GM12878 (cell line): ENCODE results near the gene RALGPS1. TPM values are rescaled to one million over a fixed set of nuclear protein-coding genes. Genes with fewer than 3 reads are reported as not detected.

Source experiments
- ATAC-seq: fragments of 200-7000 bp; cut with Tn5 transposase; 3 replicates; pipeline ENCODE4 v1.9.1; 2020; ENCODE audit warnings: mild to moderate bottlenecking, moderate library complexity
- BruUV-seq: library from RNA; stranded (reverse); fragments of 400-500 nt; replicated peaks from 2 replicates; lab custom pipeline; 2021; lab: Mats Ljungman, UMichigan
- CTCF ChIA-PET: fragments of 300-600 bp; sonication (Branson Sonifier 250); formaldehyde crosslinking; extraction: SDS; loops from one replicate; lab custom pipeline; 2021; ENCODE audit warnings: inconsistent platforms; lab: Yijun Ruan, JAX
- POLR2A ChIA-PET: fragments of 350-600 bp; formaldehyde crosslinking; extraction: SDS; loops from one replicate; lab custom pipeline; 2021; ENCODE audit warnings: inconsistent platforms; lab: Charles Lee
- RAD21 ChIA-PET: fragments of 300-600 bp; sonication (Branson Sonifier 250); formaldehyde crosslinking; loops from one replicate; lab custom pipeline; 2023; ENCODE audit warnings: antibody characterized with exemption; ENCODE audit not compliant: unreplicated experiment; lab: Charles Lee
- SMC1A ChIA-PET: fragments of 300-600 bp; sonication (Branson Sonifier 250); formaldehyde crosslinking; loops from one replicate; lab custom pipeline; 2023; ENCODE audit not compliant: unreplicated experiment, uncharacterized antibody; lab: Charles Lee
- DNase-seq: peaks from one replicate; pipeline ENCODE4 v3.0.0-alpha.2; 2011; ENCODE audit warnings: low read depth, low spot score
- FAIRE-seq: peaks from 3 replicates; lab custom pipeline; 2011; peaks lifted over from hg19 to GRCh38; lab: Jason Lieb, UNC
- H2AFZ ChIP-seq: 2 replicates; pipeline ENCODE4 v1.6.0; 2011; ENCODE audit warnings: low read depth, low read length, control low read depth; ENCODE audit not compliant: control insufficient read depth
- H3K27ac ChIP-seq: 2 replicates; pipeline ENCODE4 v1.5.1; 2011; ENCODE audit warnings: control low read depth; ENCODE audit not compliant: control insufficient read depth, insufficient read depth
- H3K27me3 ChIP-seq, 2 experiments: replicated peaks in 1 of 2; 2 replicates each; pipeline versions ENCODE4 v1.6.0 to v1.6.1; 2011; ENCODE audit warnings: low read length in 1 of 2; ENCODE audit not compliant: control insufficient read depth in 2 of 2, insufficient read depth in 2 of 2
- H3K36me3 ChIP-seq, 2 experiments: 2 replicates each; pipeline ENCODE4 v1.5.1; 2011; ENCODE audit warnings: low read length in 1 of 2; ENCODE audit not compliant: control insufficient read depth in 2 of 2, insufficient read depth in 2 of 2
- H3K4me1 ChIP-seq: 2 replicates; pipeline ENCODE4 v1.6.1; 2011; ENCODE audit warnings: mild to moderate bottlenecking, low read length, moderate library complexity, mixed read lengths; ENCODE audit not compliant: control insufficient read depth, insufficient read depth
- H3K4me2 ChIP-seq: 2 replicates; pipeline ENCODE4 v1.6.0; 2011; ENCODE audit warnings: control low read depth; ENCODE audit not compliant: control insufficient read depth, insufficient read depth
- H3K4me3 ChIP-seq: fragments of 200-600 bp; sonication (generic); 2 replicates; pipeline ENCODE4 v1.5.1; 2016
- H3K79me2 ChIP-seq: 2 replicates; pipeline ENCODE4 v1.6.0; 2011; ENCODE audit warnings: low read length; ENCODE audit not compliant: control insufficient read depth, insufficient read depth
- H3K9ac ChIP-seq: 2 replicates; pipeline ENCODE4 v1.8.0; 2011; ENCODE audit warnings: low read length, control low read depth, mixed read lengths; ENCODE audit not compliant: control insufficient read depth, insufficient read depth
- H3K9me3 ChIP-seq: replicated peaks from 3 replicates; pipeline ENCODE4 v1.5.1; 2011; ENCODE audit warnings: mild to moderate bottlenecking, low read length; ENCODE audit not compliant: control insufficient read depth, insufficient read depth
- H4K20me1 ChIP-seq: 2 replicates; pipeline ENCODE4 v1.6.0; 2011; ENCODE audit not compliant: control insufficient read depth, insufficient read depth
- BACH1 ChIP-seq: fragments of 450-650 bp; IDR thresholded peaks from 2 replicates; pipeline ENCODE4 v1.6.1; 2017; ENCODE audit warnings: mild to moderate bottlenecking, borderline replicate concordance
- BCL11A ChIP-seq: IDR thresholded peaks from 2 replicates; pipeline ENCODE4 v1.6.1; 2011; ENCODE audit warnings: low read depth, low read length
- CHD1 ChIP-seq: IDR thresholded peaks from 2 replicates; pipeline ENCODE4 v1.6.1; 2012; ENCODE audit warnings: low read depth, low read length, improper control_type of control experiment
- FOXM1 ChIP-seq: IDR thresholded peaks from 2 replicates; pipeline ENCODE4 v1.6.1; 2012; ENCODE audit warnings: low read depth, mild to moderate bottlenecking, inconsistent platforms, low read length, moderate library complexity
- HDAC6 ChIP-seq: fragments of 200-600 bp; sonication (generic); IDR thresholded peaks from one replicate; pipeline ENCODE4 v1.8.0; 2017; ENCODE audit warnings: antibody characterized with exemption; ENCODE audit not compliant: unreplicated experiment
- IKZF1 ChIP-seq: fragments of 450-650 bp; conservative IDR thresholded peaks from 2 replicates; pipeline ENCODE4 v1.6.1; 2017; ENCODE audit warnings: antibody characterized with exemption, mild to moderate bottlenecking
- KAT2A ChIP-seq: conservative IDR thresholded peaks from 2 replicates; pipeline ENCODE4 v1.6.1; 2011; ENCODE audit warnings: low read depth, low read length; ENCODE audit not compliant: control insufficient read depth
- SMAD5 ChIP-seq: IDR thresholded peaks from 2 replicates; pipeline ENCODE4 v1.6.1; 2016; ENCODE audit warnings: antibody characterized with exemption, low read depth
- SRF ChIP-seq, 2 experiments: IDR thresholded peaks; 2 replicates each; pipeline ENCODE4 v1.6.1; 2011; ENCODE audit warnings: low read depth in 2 of 2, low read length in 2 of 2, mild to moderate bottlenecking in 1 of 2, moderate library complexity in 1 of 2
- TAF1 ChIP-seq: IDR thresholded peaks from 2 replicates; pipeline ENCODE4 v1.6.1; 2011; ENCODE audit warnings: mild to moderate bottlenecking, low read depth, low read length, borderline replicate concordance
- TARDBP ChIP-seq: IDR thresholded peaks from 2 replicates; pipeline ENCODE4 v1.6.1; 2016; ENCODE audit warnings: borderline replicate concordance
- YY1 ChIP-seq: IDR thresholded peaks from 2 replicates; pipeline ENCODE4 v1.6.1; 2011; ENCODE audit warnings: low read depth, mild to moderate bottlenecking, low read length
- WGBS: methylation state at CpG from one replicate; pipeline ENCODE4 v1.1.6; 2016; ENCODE audit warnings: low lambda C conversion rate; ENCODE audit not compliant: insufficient replicate concordance, insufficient coverage; ENCODE audit errors: missing lambda C conversion rate; 5-methylcytosine and 5-hydroxymethylcytosine counted together
- in situ Hi-C: fragments of 300-500 bp; cut with MboI; formaldehyde crosslinking; loops from 9 replicates; pipeline ENCODE4 v1.14.3; 2018; ENCODE audit warnings: mixed read lengths
- intact Hi-C: fragments of 100-400 bp; cut with micrococcal nuclease; formaldehyde crosslinking; loops from one replicate; pipeline ENCODE4 v1.14.2; 2022; ENCODE audit not compliant: unreplicated experiment
- polyA plus RNA-seq, 11 experiments: library from polyadenylated mRNA; depleted of rRNA in 4 of 11; unstranded in 6 of 11; stranded (reverse) in 5 of 11; fragments of >200 nt; fragmentation: Nextera tagmentation in 4 of 11; fragmentation: Illumina TruSeq in 1 of 11; extraction: Ambion mirVana in 4 of 11; extraction: Trizol in 1 of 11; gene quantifications; 1 replicate in 1 of 11; 2 replicates in 10 of 11; pipeline versions ENCODE4 v1.2.1 to v1.2.3, GENCODE V29; 2011 to 2016; ENCODE audit warnings: inconsistent platforms in 2 of 11, missing spikeins in 2 of 11, low read depth in 1 of 11
- total RNA-seq, 4 experiments: library from RNA; depleted of rRNA in 3 of 4; stranded (reverse); fragments of >200 nt in 3 of 4; fragmentation: Illumina TruSeq in 1 of 4; extraction: Trizol in 1 of 4; gene quantifications; 2 replicates each; pipeline versions ENCODE4 v1.2.1 to v1.2.3, GENCODE V29; 2013 to 2021
- TF ChIP-seq, protein P1 (sequence below): IDR thresholded peaks from 2 replicates; pipeline ENCODE4 v1.6.1; 2011; ENCODE audit warnings: mild to moderate bottlenecking, low read depth, low read length, moderate library complexity; ENCODE audit not compliant: insufficient replicate concordance
- TF ChIP-seq, protein P2 (sequence below): fragments of 450-650 bp; IDR thresholded peaks from 2 replicates; pipeline ENCODE4 v1.6.1; 2017; ENCODE audit warnings: antibody characterized with exemption, mild to moderate bottlenecking, moderate library complexity

RALGPS1 gene
- total and polyA plus RNA-seq, 10 of the 15 experiments (the other 5 are each of a cell fraction or from before 2014, with no cell fraction given), result 0.13 to 5.6 (median 2.7) TPM

DNA sequence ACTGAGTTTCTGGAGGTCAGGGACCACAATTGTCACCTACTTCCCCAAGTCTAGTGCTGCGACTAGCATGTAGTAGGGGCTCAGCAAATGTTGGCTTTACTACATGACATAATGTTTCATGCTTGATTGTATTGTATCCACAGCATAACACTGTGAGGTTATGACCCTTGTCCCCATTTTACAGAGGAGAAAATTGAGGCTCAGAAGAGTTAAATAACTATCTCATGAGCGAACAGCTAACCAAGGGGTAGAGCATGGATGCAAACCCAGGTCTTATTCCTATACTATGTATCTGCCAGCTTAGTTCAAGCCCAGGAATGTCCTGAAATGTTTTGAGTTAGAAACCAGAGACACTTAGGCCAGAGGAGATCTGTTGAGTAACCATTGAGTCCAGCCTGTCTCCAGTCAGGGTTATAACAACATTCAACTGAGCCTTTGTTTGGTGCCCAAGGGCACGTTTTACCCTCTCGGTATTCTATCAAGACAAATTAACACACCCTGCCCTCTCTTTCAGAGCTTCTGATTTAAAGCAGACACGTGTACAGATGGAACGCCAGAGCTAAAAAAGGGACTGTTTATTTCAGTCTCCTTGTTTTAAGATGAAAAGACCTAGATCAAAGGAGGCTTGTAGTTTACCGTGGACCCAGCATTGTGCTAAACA, 191.4 kb downstream of the RALGPS1 start:
- ChIA-PET CTCF (interaction anchor here (0.9 kb wide), 1 partner anchor 13 kb away, joined by 3 read pairs; no protein-coding TSS in a partner anchor), SMC1A (interaction anchor here (1.5 kb wide), 1 partner anchor 10 kb away, joined by 7 read pairs; no protein-coding TSS in a partner anchor), RAD21 (no interaction called here), POLR2A (no interaction called here)
- BruUV-seq, result no TSS peak
- no peaks in the 10 kb centered on the region for H3K4me1 ChIP-seq
- ATAC-seq, result no peak
- no peaks in the 10 kb centered on the region for H4K20me1 ChIP-seq
- no peaks in the 10 kb centered on the region; a peak in 1 of 4 replicates for H3K36me3 ChIP-seq
- no peak overlapping the region for H3K4me3 ChIP-seq
- H3K9me3 ChIP-seq, result no peaks in the 10 kb centered on the region
- no peak for TF ChIP-seq YY1
- TF ChIP-seq SMAD5, result no peak
- no peak for TF ChIP-seq BACH1
- no peak for TF ChIP-seq TARDBP
- TF ChIP-seq, protein P1, sequence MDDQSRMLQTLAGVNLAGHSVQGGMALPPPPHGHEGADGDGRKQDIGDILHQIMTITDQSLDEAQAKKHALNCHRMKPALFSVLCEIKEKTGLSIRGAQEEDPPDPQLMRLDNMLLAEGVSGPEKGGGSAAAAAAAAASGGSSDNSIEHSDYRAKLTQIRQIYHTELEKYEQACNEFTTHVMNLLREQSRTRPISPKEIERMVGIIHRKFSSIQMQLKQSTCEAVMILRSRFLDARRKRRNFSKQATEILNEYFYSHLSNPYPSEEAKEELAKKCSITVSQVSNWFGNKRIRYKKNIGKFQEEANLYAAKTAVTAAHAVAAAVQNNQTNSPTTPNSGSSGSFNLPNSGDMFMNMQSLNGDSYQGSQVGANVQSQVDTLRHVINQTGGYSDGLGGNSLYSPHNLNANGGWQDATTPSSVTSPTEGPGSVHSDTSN, result no peak
- no peaks in the 10 kb centered on the region for H3K27me3 ChIP-seq
- no peak for DNase-seq
- no peak overlapping the region for H3K9ac ChIP-seq
- 81% methylated on average over 7 of the region's 7 CpGs for WGBS
- H2AFZ ChIP-seq, result no peak overlapping the region
- no peaks in the 10 kb centered on the region for H3K79me2 ChIP-seq
- in situ Hi-C loops (no loop called here), intact Hi-C loops (no loop called here)
- no peak overlapping the region for H3K27ac ChIP-seq
- no peak for FAIRE-seq
- H3K4me2 ChIP-seq, result no peak overlapping the region

DNA sequence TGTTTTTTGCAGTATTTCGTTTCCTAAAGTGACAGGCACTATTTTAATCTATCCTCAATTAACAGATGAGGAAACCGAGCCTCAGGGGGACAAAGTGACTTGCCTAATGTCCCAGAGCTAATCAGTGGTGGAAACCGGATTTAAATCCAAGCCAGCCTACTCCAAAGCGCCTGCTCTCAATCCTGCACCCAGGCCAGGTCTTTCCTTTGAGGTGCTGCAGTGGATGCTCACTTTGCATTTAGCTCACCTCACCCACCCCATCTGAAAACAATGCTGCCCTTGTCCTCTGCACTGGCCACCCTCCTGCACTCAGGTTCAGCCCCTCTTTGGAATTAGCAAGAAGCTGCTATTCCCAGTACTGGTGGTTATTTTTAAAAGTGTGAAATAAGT, 191.9 kb downstream of the RALGPS1 start:
- H4K20me1 ChIP-seq, result no peaks in the 10 kb centered on the region
- intact Hi-C loops (no loop called here), in situ Hi-C loops (no loop called here)
- no peak overlapping the region for H3K4me3 ChIP-seq
- H3K4me2 ChIP-seq, result no peak overlapping the region
- ChIA-PET SMC1A (interaction anchor here (1.5 kb wide), 1 partner anchor 9 kb away, joined by 7 read pairs; no protein-coding TSS in a partner anchor), CTCF (interaction anchor here (0.6 to 1.1 kb wide), 3 partner anchors 13 to 108 kb away, joined by 3 read pairs; partner anchors contain the start of gene ANGPTL2), RAD21 (interaction anchor here (1.2 kb wide), 1 partner anchor 159 kb away, joined by 3 read pairs; no protein-coding TSS in a partner anchor), POLR2A (interaction anchor here (0.5 kb wide), 1 partner anchor 85 kb away, joined by 4 read pairs; no protein-coding TSS in a partner anchor)
- no peak for ATAC-seq
- H3K9ac ChIP-seq, result no peak overlapping the region
- H3K79me2 ChIP-seq, result no peaks in the 10 kb centered on the region
- H3K27me3 ChIP-seq, result no peaks in the 10 kb centered on the region
- H3K36me3 ChIP-seq, result no peaks in the 10 kb centered on the region; a peak in 1 of 4 replicates
- FAIRE-seq, result no peak
- no peaks in the 10 kb centered on the region for H3K9me3 ChIP-seq
- 57% methylated on average over 4 of the region's 4 CpGs for WGBS
- H2AFZ ChIP-seq, result no peak overlapping the region
- DNase-seq, result no peak
- H3K4me1 ChIP-seq, result no peaks in the 10 kb centered on the region
- no peak overlapping the region for H3K27ac ChIP-seq
- no TSS peak for BruUV-seq
- TF ChIP-seq FOXM1, result no peak
- TF ChIP-seq SRF (IDR thresholded peaks at IDR 0.05; ENCODE audit: low read depth in 2 of 2, low read length in 2 of 2), result no peak
- TF ChIP-seq TAF1, result no peak
- TF ChIP-seq HDAC6, result no peak
- TF ChIP-seq, protein P2, sequence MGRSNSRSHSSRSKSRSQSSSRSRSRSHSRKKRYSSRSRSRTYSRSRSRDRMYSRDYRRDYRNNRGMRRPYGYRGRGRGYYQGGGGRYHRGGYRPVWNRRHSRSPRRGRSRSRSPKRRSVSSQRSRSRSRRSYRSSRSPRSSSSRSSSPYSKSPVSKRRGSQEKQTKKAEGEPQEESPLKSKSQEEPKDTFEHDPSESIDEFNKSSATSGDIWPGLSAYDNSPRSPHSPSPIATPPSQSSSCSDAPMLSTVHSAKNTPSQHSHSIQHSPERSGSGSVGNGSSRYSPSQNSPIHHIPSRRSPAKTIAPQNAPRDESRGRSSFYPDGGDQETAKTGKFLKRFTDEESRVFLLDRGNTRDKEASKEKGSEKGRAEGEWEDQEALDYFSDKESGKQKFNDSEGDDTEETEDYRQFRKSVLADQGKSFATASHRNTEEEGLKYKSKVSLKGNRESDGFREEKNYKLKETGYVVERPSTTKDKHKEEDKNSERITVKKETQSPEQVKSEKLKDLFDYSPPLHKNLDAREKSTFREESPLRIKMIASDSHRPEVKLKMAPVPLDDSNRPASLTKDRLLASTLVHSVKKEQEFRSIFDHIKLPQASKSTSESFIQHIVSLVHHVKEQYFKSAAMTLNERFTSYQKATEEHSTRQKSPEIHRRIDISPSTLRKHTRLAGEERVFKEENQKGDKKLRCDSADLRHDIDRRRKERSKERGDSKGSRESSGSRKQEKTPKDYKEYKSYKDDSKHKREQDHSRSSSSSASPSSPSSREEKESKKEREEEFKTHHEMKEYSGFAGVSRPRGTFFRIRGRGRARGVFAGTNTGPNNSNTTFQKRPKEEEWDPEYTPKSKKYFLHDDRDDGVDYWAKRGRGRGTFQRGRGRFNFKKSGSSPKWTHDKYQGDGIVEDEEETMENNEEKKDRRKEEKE, result no peak
- no peak for TF ChIP-seq IKZF1
- no peak for TF ChIP-seq KAT2A
- no peak for TF ChIP-seq BCL11A
- no peak for TF ChIP-seq CHD1
